SH-SY5Y (cell line): ENCODE measurements around the gene DPM1.

Experiments used
- GATA2 ChIP-seq: IDR thresholded peaks from 2 replicates; pipeline ENCODE4 v1.6.1; 2011; ENCODE audit warnings: mild to moderate bottlenecking, low read depth, low read length
- GATA3 ChIP-seq: IDR thresholded peaks from 2 replicates; pipeline ENCODE4 v1.6.1; 2011; ENCODE audit warnings: low read depth, mild to moderate bottlenecking, low read length, moderate library complexity

DNA sequence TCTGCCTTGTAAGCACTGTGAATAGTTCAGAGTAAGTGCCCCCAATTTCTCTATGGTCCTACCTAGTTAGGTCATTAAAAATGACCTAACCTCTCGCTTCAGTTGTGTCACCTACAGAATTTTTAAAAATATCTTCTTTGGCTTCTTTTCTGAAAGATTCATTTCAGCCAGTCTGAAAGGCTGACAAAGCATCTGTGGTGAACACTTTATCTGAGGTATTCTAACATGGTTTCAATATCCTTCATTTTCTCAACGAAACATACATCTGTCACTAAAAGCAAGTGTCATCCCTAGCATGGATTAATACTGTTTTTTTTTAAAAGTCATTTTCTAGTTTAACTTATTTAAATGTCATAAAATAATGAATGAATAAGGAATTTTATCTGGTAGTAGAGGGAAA lies 5.1 kb downstream of the DPM1 start:
- TF ChIP-seq GATA2 (no peak), GATA3 (no peak)
